ENCODE results near the gene OPRM1.

The OPRM1 gene

GRCh38 chr6:154080461-154081189 lies 41.6 kb downstream of the OPRM1 start:
- DNase-seq (ENCODE audit: low read depth in 2 of 2): no peak

GRCh38 chr6:154086510-154086909 lies 47.5 kb downstream of the OPRM1 start:
- no peak for DNase-seq (ENCODE audit: low read depth in 2 of 2)

- no peak for DNase-seq (ENCODE audit: low read depth in 2 of 2)
Measured at GRCh38 chr6:154092326-154092962, 53.4 kb downstream of the OPRM1 start.

GRCh38 chr6:154093231-154094044 lies 54.4 kb downstream of the OPRM1 start:
- DNase-seq (ENCODE audit: low read depth in 2 of 2): no peak

GRCh38 chr6:154095571-154095970 lies 56.5 kb downstream of the OPRM1 start:
- DNase-seq (ENCODE audit: low read depth in 2 of 2): no peak

- DNase-seq (ENCODE audit: low read depth in 2 of 2): no peak
Measured at GRCh38 chr6:154096316-154096715, 57.3 kb downstream of the OPRM1 start.

GRCh38 chr6:154096834-154097233 lies 57.8 kb downstream of the OPRM1 start:
- DNase-seq (ENCODE audit: low read depth in 2 of 2): no peak

- no peak for DNase-seq (ENCODE audit: low read depth in 2 of 2)
Measured at GRCh38 chr6:154099211-154099610, 60.2 kb downstream of the OPRM1 start.

GRCh38 chr6:154106251-154106650 lies 67.2 kb downstream of the OPRM1 start:
- no peak for DNase-seq (ENCODE audit: low read depth in 2 of 2)

GRCh38 chr6:154111025-154111424 lies 72.0 kb downstream of the OPRM1 start:
- DNase-seq (ENCODE audit: low read depth in 2 of 2): no peak

GRCh38 chr6:154112181-154112809 lies 73.3 kb downstream of the OPRM1 start:
- DNase-seq (ENCODE audit: low read depth in 2 of 2): no peak

GRCh38 chr6:154113392-154113791 lies 74.4 kb downstream of the OPRM1 start:
- no peak for DNase-seq (ENCODE audit: low read depth in 2 of 2)

GRCh38 chr6:154117485-154117884 lies 78.4 kb downstream of the OPRM1 start:
- no peak for DNase-seq (ENCODE audit: low read depth in 2 of 2)

- DNase-seq (ENCODE audit: low read depth in 2 of 2): no peak
Measured at GRCh38 chr6:154122195-154122925, 83.3 kb downstream of the OPRM1 start.

- DNase-seq (ENCODE audit: low read depth in 2 of 2): no peak
Measured at GRCh38 chr6:154123155-154123956, 84.3 kb downstream of the OPRM1 start.

GRCh38 chr6:154125421-154125820 lies 86.4 kb downstream of the OPRM1 start:
- no peak for DNase-seq (ENCODE audit: low read depth in 2 of 2)

GRCh38 chr6:154127657-154128056 lies 88.6 kb downstream of the OPRM1 start:
- DNase-seq (ENCODE audit: low read depth in 2 of 2): no peak

GRCh38 chr6:154134471-154135147 lies 95.6 kb downstream of the OPRM1 start:
- no peak for DNase-seq (ENCODE audit: low read depth in 2 of 2)

- no peak for DNase-seq (ENCODE audit: low read depth in 2 of 2)
Measured at GRCh38 chr6:154138793-154139192, 99.8 kb downstream of the OPRM1 start.

- no peak for DNase-seq (ENCODE audit: low read depth in 2 of 2)
Measured at GRCh38 chr6:154139892-154140291, 100.9 kb downstream of the OPRM1 start.

All from fibroblast of skin of left biceps (primary cell).